GM12873 (cell line): ENCODE results near the gene HNRNPC.

Source experiments
- TF ChIP-seq, protein P1 (sequence below): IDR thresholded peaks from 2 replicates; pipeline ENCODE4 v1.5.1; 2012; ENCODE audit warnings: low read depth, mild to moderate bottlenecking, moderate library complexity, low read length, control low read depth; ENCODE audit not compliant: insufficient read depth; ENCODE audit errors: missing control alignments

Gene HNRNPC

GRCh38 chr14:21308132-21308478 is 38.9 kb upstream of the HNRNPC start:
- TF ChIP-seq, protein P1, sequence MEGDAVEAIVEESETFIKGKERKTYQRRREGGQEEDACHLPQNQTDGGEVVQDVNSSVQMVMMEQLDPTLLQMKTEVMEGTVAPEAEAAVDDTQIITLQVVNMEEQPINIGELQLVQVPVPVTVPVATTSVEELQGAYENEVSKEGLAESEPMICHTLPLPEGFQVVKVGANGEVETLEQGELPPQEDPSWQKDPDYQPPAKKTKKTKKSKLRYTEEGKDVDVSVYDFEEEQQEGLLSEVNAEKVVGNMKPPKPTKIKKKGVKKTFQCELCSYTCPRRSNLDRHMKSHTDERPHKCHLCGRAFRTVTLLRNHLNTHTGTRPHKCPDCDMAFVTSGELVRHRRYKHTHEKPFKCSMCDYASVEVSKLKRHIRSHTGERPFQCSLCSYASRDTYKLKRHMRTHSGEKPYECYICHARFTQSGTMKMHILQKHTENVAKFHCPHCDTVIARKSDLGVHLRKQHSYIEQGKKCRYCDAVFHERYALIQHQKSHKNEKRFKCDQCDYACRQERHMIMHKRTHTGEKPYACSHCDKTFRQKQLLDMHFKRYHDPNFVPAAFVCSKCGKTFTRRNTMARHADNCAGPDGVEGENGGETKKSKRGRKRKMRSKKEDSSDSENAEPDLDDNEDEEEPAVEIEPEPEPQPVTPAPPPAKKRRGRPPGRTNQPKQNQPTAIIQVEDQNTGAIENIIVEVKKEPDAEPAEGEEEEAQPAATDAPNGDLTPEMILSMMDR = no peak

GRCh38 chr14:21307637-21308036 is 38.4 kb upstream of the HNRNPC start:
- TF ChIP-seq, protein P1 = no peak

DNA sequence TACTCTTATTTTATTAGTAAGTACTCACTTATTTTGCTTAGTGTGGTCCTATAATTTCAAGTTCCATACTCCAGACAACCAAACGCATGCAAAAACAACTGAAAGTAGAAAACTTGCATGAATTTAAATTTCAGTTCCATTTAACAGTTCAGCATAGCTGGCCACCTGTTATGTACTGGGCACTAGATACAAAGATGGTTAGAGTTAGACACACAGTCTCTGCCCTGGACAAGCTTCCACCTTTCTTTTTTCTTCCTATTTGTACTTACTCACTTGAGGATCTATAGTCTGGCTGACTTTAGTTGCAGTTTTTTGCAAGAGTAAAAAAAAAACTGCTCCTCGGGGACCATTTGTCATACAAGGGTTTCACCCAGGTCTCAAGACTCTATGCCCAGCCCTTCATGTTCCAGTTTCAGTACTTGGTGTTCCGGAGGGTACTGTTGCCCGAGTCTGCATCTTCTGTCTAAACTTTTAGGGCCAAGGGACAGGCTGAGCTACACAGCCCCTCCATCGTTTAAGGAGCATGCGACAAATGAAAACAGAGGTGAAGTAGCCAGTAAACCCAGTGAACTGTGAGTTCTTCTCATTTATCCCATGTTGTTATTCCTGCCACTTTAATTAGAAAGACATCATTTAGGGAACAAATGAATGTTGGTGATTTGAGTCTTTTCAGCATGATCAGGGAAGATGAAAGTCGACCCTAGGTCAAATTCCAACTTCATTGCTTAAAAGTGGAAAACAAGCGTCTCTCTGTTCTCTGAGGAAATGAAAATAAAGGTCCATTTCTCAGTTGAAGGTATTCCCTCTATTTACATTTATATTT is 33.0 kb upstream of the HNRNPC start:
- TF ChIP-seq, protein P1 = no peak

DNA sequence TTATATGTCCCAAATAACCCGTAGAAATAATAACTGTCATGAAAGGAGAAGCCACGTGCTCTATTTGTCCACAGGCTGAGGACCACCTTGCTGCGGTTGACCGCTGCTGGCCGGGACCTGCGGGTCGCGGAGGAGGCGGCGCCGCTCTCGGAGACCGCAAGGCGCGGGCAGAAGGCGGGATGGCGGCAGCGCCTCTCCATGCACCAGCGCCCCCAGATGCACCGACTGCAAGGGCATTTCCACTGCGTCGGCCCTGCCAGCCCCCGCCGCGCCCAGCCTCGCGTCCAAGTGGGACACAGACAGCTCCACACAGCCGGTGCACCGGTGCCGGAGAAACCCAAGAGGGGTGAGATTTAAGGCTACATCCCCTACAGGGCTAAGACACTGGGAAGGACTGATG is 31.6 kb upstream of the HNRNPC start:
- TF ChIP-seq, protein P1 = no peak

DNA sequence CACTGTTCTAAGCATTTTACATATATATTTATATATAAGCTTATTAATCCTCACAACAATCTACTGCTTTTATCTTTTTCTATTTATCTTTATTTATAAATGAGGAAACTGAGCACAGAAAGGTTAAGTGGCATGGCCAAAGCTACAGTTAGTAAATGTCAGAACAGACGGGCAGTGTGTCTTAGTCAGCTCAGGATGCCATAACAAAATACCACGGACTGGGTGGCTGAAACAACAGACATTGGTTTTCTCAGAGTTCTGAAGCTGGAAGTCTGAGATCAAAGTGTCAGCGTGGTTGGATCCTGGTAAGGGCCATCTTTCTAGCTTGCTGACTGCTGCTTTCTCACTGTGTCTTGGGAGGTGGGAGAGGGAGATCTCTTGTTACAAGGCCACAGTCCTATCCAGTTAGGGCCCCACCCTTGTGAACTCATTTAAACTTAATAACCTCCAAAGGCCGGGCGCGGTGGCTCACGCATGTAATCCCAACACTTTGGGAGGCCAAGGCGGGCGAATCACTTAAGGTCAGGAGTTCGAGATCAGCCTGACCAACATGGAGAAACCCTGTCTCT is 30.4 kb upstream of the HNRNPC start:
- TF ChIP-seq, protein P1 = no peak

DNA sequence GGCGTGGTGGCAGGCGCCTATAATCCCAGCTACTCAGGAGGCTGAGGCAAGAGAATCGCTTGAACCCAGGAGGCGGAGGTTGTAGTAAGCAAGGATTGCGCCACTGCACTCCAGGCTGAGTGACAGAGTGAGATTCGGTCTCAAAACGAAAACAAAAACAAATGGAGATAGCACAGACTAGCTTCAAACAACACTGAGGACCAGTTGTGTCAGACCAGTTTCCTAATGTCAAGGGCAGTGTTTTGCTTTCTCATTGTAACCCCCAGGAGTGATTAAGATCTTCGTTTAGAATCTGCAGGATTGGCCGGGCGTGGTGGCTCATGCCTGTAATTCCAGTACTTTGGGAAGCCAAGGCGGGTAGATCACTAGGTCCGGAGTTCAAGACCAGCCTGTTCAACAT is 29.1 kb upstream of the HNRNPC start:
- TF ChIP-seq, protein P1 = no peak

GRCh38 chr14:21287168-21287567 is 17.9 kb upstream of the HNRNPC start:
- TF ChIP-seq, protein P1 = no peak
